Colonic mucosa (tissue), 4 donors: ENCODE measurements around the gene ASTN2. TPM values are rescaled to one million over a fixed set of nuclear protein-coding genes. Genes with fewer than 3 reads are reported as not detected.

Source experiments
- DNase-seq: peaks from one replicate; pipeline ENCODE4 v3.0.0-alpha.2; 2020
- H3K27ac ChIP-seq: fragments of 200-600 bp; one replicate; pipeline ENCODE4 v1.8.0; 2021
- H3K27me3 ChIP-seq: fragments of 200-600 bp; one replicate; pipeline ENCODE4 v1.8.0; 2021
- H3K36me3 ChIP-seq: fragments of 200-600 bp; one replicate; pipeline ENCODE4 v1.8.0; 2021
- H3K4me1 ChIP-seq: fragments of 200-600 bp; one replicate; pipeline ENCODE4 v1.8.0; 2021; ENCODE audit warnings: mild to moderate bottlenecking
- H3K4me3 ChIP-seq: fragments of 200-600 bp; one replicate; pipeline ENCODE4 v1.8.0; 2021
- H3K9ac ChIP-seq, 2 donors: one replicate each; pipeline ENCODE4 v1.7.0; 2013; ENCODE audit warnings: control low read depth in 2 of 2, low read depth in 2 of 2, low read length in 2 of 2
- H3K9me3 ChIP-seq: fragments of 200-600 bp; one replicate; pipeline ENCODE4 v1.8.0; 2021
- CTCF ChIP-seq: fragments of 200-600 bp; IDR thresholded peaks from one replicate; pipeline ENCODE4 v1.8.0; 2022; ENCODE audit warnings: antibody characterized with exemption, mild to moderate bottlenecking
- intact Hi-C: fragments of 100-400 bp; cut with DNase I; formaldehyde crosslinking; loops from one replicate; pipeline ENCODE4 v1.14.1; 2022
- total RNA-seq, 2 donors: library from RNA; stranded (reverse); fragmentation: NEBNext Ultra II Directional in 1 of 2; extraction: Animal tissue kit (Norgen Biotek cat#: 25700) in 1 of 2; gene quantifications; one replicate each; pipeline ENCODE4 v1.2.1, GENCODE V29; 2021
- donor health status: healthy.
- donor health status: DM: no; HTN: no; CAD: no.
- donor health status: DM: no; HTN: no; CAD: no.

ASTN2 gene
- total RNA-seq, 2 donors from 2014 or later, result 2.5 to 6.1 TPM

- intact Hi-C loops, result no loop called here
- TF ChIP-seq CTCF, result no peak
- DNase-seq, result no peak
- Histone ChIP-seq H3K27ac (no peak overlapping the region), H3K9me3 (no peaks in the 10 kb centered on the region), H3K4me1 (no peaks in the 10 kb centered on the region), H3K4me3 (no peak overlapping the region), H3K27me3 (no peaks in the 10 kb centered on the region), H3K36me3 (no peaks in the 10 kb centered on the region), H3K9ac (no peak overlapping the region)
Measured at GRCh38 chr9:116599342-116599884, 815.4 kb downstream of the ASTN2 start.

- Histone ChIP-seq H3K27ac (no peak overlapping the region), H3K27me3 (no peaks in the 10 kb centered on the region), H3K4me1 (no peaks in the 10 kb centered on the region), H3K9me3 (no peaks in the 10 kb centered on the region), H3K36me3 (no peaks in the 10 kb centered on the region), H3K4me3 (no peak overlapping the region), H3K9ac (no peak overlapping the region)
- intact Hi-C loops, result no loop called here
- DNase-seq, result no peak
- TF ChIP-seq CTCF, result no peak
Measured at GRCh38 chr9:116596646-116597045, 818.2 kb downstream of the ASTN2 start.

GRCh38 chr9:116594547-116594946 lies 820.3 kb downstream of the ASTN2 start:
- Histone ChIP-seq H3K36me3 (no peaks in the 10 kb centered on the region), H3K4me3 (no peak overlapping the region), H3K27me3 (no peaks in the 10 kb centered on the region), H3K27ac (no peak overlapping the region), H3K9ac (no peak overlapping the region), H3K9me3 (no peaks in the 10 kb centered on the region), H3K4me1 (no peaks in the 10 kb centered on the region)
- intact Hi-C loops, result no loop called here
- DNase-seq, result no peak
- TF ChIP-seq CTCF, result no peak

- no peaks in the 10 kb centered on the region for H3K9me3 ChIP-seq
- no peak overlapping the region for H3K9ac ChIP-seq
- H3K27me3 ChIP-seq, result no peaks in the 10 kb centered on the region
- no peak for TF ChIP-seq CTCF
- H3K27ac ChIP-seq, result no peak overlapping the region
- no peaks in the 10 kb centered on the region for H3K36me3 ChIP-seq
- H3K4me1 ChIP-seq, result no peaks in the 10 kb centered on the region
- DNase-seq, result no peak
- intact Hi-C loops, result no loop called here
- H3K4me3 ChIP-seq, result no peak overlapping the region
Measured at GRCh38 chr9:116592970-116593369, 821.9 kb downstream of the ASTN2 start.

- Histone ChIP-seq H3K4me3 (no peak overlapping the region), H3K27ac (no peak overlapping the region), H3K36me3 (no peaks in the 10 kb centered on the region), H3K9ac (no peak overlapping the region), H3K27me3 (no peaks in the 10 kb centered on the region), H3K4me1 (no peaks in the 10 kb centered on the region), H3K9me3 (no peaks in the 10 kb centered on the region)
- peak; percentile 58 for DNase-seq
- peak; percentile 56 for TF ChIP-seq CTCF
- intact Hi-C loops, result no loop called here
Measured at GRCh38 chr9:116589392-116590354, 825.2 kb downstream of the ASTN2 start.
